Measurements from ENCODE around the gene CDHR3. TPM values are rescaled to one million over a fixed set of nuclear protein-coding genes. Genes with fewer than 3 reads are reported as not detected.

CDHR3 gene
- polyA plus RNA-seq, 2 of the 4 experiments (the other 2 are of a cell fraction), result 4.0 to 4.5 TPM

DNA sequence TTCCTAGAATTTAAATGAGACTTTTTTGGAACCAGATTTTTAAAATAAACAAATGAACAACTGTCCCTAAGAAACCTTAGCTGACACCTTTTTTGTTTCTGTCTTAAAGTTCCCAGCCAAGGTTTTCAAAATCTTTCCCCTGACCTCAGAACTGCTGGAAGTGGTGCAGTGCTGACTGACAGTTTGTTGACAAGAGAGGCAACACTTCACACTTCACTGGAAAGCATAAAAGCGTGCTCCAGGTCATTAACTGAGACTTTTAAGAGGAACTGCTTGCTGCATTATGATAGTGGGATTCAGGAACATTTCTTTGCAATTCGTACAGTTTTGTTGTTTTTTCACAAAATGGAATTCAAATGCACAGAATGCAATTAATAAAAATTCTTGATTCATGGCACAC, 112.9 kb downstream of the CDHR3 start (continued):
- TF ChIP-seq, protein P1, sequence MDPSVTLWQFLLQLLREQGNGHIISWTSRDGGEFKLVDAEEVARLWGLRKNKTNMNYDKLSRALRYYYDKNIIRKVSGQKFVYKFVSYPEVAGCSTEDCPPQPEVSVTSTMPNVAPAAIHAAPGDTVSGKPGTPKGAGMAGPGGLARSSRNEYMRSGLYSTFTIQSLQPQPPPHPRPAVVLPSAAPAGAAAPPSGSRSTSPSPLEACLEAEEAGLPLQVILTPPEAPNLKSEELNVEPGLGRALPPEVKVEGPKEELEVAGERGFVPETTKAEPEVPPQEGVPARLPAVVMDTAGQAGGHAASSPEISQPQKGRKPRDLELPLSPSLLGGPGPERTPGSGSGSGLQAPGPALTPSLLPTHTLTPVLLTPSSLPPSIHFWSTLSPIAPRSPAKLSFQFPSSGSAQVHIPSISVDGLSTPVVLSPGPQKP (IDR thresholded peaks at IDR 0.05; ENCODE audit: low read depth, low read length), result no peak
- TF ChIP-seq CHD2 (IDR thresholded peaks at IDR 0.05; ENCODE audit: low read length, partially characterized antibody), result no peak
- TF ChIP-seq MYC (IDR thresholded peaks at IDR 0.05; ENCODE audit: borderline replicate concordance, low read length), result no peak
- no peak for TF ChIP-seq HOXB5 (CRISPR knock-in tag; IDR thresholded peaks at IDR 0.05)

DNA sequence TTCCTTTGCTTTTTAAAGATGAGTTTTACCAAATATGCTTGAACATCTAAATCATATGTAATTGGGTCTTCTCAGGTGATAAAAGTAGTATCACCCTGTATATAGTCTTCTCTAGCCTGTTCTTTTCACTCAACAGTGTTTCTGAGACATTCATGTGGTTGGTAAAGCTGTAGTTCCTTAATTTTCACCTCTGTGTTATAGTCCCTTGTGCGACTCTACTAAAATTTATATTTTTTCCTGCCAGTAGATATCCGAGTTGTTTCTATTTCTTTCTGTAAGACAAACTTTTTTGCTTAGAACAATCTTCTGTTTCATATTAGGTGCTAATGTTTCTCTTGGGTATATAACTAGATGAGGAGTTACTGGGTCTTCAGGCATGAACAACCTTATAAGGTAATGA, 113.5 kb downstream of the CDHR3 start:
- no peak overlapping the region for H3K4me3 ChIP-seq
- no peak overlapping the region for H3K4me2 ChIP-seq
- no peaks in the 10 kb centered on the region for H3K4me1 ChIP-seq
- CTCF ChIA-PET, result interaction anchor here (1.0 to 1.2 kb wide), 2 partner anchors 34 to 77 kb away, joined by 3 to 5 read pairs; no protein-coding TSS in a partner anchor
- TF ChIP-seq, protein P2, sequence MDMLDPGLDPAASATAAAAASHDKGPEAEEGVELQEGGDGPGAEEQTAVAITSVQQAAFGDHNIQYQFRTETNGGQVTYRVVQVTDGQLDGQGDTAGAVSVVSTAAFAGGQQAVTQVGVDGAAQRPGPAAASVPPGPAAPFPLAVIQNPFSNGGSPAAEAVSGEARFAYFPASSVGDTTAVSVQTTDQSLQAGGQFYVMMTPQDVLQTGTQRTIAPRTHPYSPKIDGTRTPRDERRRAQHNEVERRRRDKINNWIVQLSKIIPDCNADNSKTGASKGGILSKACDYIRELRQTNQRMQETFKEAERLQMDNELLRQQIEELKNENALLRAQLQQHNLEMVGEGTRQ (IDR thresholded peaks at IDR 0.05), result no peak
- TF ChIP-seq POLR2A (IDR thresholded peaks at IDR 0.05; ENCODE audit: low read length) (no peak), EHMT2 (IDR thresholded peaks at IDR 0.05; ENCODE audit: low read depth) (no peak), RNF2 (IDR thresholded peaks at IDR 0.05; ENCODE audit: borderline replicate concordance, low read depth) (no peak), JUN (IDR thresholded peaks at IDR 0.05) (no peak), NFE2L2 (conservative IDR thresholded peaks at IDR 0.05; ENCODE audit: low read length) (no peak), PHF8 (IDR thresholded peaks at IDR 0.05; ENCODE audit: borderline replicate concordance, low read depth) (no peak), ZSCAN20 (CRISPR knock-in tag; IDR thresholded peaks at IDR 0.05) (no peak), POLR2AphosphoS2 (conservative IDR thresholded peaks at IDR 0.05; ENCODE audit: low read length) (no peak), RFX5 (IDR thresholded peaks at IDR 0.05) (no peak), EHF (CRISPR knock-in tag; IDR thresholded peaks at IDR 0.05) (no peak), KDM1A (IDR thresholded peaks at IDR 0.05; ENCODE audit: low read depth) (no peak), HOXB13 (CRISPR knock-in tag; IDR thresholded peaks at IDR 0.05; ENCODE audit: low read depth) (no peak)
- TF ChIP-seq, protein P3, sequence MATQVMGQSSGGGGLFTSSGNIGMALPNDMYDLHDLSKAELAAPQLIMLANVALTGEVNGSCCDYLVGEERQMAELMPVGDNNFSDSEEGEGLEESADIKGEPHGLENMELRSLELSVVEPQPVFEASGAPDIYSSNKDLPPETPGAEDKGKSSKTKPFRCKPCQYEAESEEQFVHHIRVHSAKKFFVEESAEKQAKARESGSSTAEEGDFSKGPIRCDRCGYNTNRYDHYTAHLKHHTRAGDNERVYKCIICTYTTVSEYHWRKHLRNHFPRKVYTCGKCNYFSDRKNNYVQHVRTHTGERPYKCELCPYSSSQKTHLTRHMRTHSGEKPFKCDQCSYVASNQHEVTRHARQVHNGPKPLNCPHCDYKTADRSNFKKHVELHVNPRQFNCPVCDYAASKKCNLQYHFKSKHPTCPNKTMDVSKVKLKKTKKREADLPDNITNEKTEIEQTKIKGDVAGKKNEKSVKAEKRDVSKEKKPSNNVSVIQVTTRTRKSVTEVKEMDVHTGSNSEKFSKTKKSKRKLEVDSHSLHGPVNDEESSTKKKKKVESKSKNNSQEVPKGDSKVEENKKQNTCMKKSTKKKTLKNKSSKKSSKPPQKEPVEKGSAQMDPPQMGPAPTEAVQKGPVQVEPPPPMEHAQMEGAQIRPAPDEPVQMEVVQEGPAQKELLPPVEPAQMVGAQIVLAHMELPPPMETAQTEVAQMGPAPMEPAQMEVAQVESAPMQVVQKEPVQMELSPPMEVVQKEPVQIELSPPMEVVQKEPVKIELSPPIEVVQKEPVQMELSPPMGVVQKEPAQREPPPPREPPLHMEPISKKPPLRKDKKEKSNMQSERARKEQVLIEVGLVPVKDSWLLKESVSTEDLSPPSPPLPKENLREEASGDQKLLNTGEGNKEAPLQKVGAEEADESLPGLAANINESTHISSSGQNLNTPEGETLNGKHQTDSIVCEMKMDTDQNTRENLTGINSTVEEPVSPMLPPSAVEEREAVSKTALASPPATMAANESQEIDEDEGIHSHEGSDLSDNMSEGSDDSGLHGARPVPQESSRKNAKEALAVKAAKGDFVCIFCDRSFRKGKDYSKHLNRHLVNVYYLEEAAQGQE (IDR thresholded peaks at IDR 0.05), result no peak
- TF ChIP-seq, protein P4, sequence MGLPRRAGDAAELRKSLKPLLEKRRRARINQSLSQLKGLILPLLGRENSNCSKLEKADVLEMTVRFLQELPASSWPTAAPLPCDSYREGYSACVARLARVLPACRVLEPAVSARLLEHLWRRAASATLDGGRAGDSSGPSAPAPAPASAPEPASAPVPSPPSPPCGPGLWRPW (IDR thresholded peaks at IDR 0.05), result no peak
- POLR2A ChIA-PET, result interaction anchor here (0.9 kb wide), 1 partner anchor 35 kb away, joined by 4 read pairs; the partner anchor contains the start of gene SYPL1
- DNase-seq (ENCODE audit: low read depth in 1 of 2, low spot score in 1 of 2) (no peak), ATAC-seq (no peak), FAIRE-seq (no peak)
- WGBS (ENCODE audit: missing lambda C conversion rate), result 62% methylated on average over 2 of the region's 2 CpGs
- H3K27ac ChIP-seq, result no peak overlapping the region
- H3K9me3 ChIP-seq, result no peaks in the 10 kb centered on the region
